GM18868 (cell line): ENCODE data around the gene LYPD1.

Experiments
- ATAC-seq: cut with Tn5 transposase; IDR thresholded peaks from one replicate; pipeline ENCODE4 v1.9.1; 2021; ENCODE audit warnings: mild to moderate bottlenecking, moderate library complexity; ENCODE audit not compliant: unreplicated experiment

Gene LYPD1

DNA sequence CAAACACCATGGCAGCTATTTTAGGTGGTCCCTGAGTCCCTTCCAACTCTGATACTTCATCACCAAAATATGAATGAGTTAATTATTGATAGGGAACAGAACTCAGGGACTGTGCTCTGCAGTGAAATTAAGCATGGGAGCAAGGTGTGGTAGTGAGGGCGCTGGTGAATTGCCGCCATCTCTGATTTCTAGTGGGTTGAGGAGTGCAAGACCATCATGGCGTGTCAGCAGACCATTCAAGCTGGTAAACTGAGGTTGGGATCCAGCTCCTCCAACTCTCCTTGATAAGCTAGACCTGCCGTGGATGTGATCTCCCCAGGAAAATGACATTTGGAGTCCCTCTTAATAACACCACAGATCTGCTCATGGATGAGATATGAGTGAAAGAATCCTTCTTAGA is 70.4 kb downstream of the LYPD1 start:
- ATAC-seq: no peak

DNA sequence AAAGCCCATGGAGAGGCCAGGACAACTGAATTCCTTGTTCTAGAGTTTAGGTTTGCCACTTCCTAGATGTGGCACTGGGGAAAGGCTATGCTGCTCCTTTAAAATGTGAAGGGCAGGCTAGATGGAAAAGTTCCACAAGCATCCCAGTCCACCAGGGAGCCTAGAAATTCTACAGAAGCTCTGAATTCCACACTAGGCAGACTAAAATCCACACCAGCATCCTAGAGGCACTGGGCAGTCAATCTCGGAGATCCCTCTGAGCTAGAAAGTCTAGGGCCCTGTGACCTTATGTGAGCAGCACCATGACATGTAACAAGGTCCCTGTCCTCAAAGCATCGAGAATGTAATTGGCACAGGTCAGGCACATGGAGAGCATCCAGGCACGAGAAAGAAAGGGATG is 71.5 kb downstream of the LYPD1 start:
- no peak for ATAC-seq

DNA sequence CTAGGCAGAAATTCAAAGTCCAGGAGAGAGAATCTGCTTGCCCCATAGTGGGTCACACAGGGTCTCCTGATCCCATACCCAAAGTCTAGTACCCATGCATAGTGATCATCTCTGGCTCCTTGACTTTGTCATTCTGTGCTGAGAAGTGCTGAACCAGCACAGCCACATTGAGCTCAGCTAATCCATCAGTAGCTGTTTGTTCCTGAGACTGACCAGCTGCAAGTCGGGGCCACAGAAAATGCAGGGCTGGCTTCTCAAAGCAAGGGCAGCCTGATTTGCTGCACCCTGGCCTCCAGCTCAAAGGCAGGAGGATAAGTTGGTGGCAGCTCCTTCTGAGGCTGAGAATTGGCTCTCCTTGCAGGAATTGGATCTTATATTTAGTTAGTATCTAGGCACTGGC is 72.2 kb downstream of the LYPD1 start:
- no peak for ATAC-seq

DNA sequence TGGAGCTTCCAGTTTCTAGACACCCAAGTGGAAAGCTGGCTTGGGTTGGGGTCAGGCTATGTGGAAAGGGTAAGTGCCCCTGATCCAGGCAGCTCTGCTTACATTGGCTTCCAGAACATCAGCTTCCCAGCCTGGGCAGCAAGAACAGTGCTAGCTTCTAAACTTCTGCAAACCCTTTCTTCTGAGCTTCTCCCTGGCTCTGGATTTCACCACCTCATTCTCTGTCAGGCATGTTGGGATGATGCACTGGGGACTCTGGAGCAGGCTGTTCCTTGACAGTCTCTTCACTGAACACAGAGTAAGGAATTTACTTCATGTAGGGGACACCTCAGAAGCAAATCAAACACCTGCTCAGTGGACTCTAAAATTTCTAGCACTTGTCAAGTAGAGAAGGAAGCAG is 72.8 kb downstream of the LYPD1 start:
- ATAC-seq: no peak

DNA sequence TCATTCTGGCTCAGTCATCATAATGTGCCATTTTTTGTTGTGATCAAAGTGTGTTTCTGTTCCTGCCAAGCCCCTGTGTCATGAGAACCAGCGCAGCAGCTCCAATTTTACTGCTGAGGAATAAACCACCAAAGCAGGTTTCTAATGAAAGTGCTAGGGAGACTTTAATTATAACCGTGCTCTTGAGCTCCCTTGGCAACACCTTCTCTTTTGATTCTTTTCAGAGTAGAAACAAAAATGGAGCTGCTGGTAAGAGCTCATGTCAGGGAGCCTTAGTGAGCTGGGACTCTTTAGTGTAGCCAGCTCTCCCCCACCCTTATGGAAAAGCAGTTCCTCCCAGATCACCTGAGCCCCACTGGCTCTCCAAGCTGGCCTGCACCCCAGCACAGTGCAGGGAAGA is 74.3 kb downstream of the LYPD1 start:
- no peak for ATAC-seq

DNA sequence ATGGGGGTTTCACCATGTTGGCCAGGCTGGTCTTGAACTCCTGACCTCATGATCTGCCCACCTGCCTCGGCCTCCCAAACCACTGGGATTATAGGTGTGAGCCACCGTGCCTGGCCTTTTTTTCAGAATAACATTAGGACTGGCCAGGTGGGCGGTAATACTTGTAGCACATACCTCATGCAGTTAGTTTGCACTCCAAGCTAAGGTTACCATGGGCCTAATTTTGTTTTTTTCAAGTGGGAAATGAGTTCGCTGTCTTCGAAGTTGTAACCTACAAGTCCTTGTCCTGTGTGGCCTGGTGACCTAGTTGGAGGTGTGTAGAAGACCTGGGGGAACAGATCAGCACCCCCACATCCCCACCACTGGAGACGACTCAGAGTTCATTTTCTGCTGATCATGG is 74.8 kb downstream of the LYPD1 start:
- ATAC-seq: no peak
